ENCODE measurements around the gene NDUFA1.
"Not testable (repeated sequence)": the region's sequence is repeated elsewhere in the genome, so short reads cannot be mapped to it uniquely, and the experiment has no call there.

NDUFA1 gene
- 19.5 reads per million, percentile 46 among the genes with 10 or more reads in this experiment for total RNA-seq

- peak; percentile 74 for DNase-seq
Measured at GRCh38 chrX:119871599-119872395, at the start of gene NDUFA1, which contains the start of gene RNF113A. TSS of gene NDUFA1 (plus strand) at chrX:119871832. CDS start at chrX:119871912, 80 bp downstream. TSS of gene RNF113A (minus strand) at chrX:119871733. CDS start at chrX:119871613, 120 bp downstream.

GRCh38 chrX:119824221-119824620, 47.4 kb upstream of the NDUFA1 start:
- DNase-seq = not testable (repeated sequence)

- no peak for DNase-seq
Measured at GRCh38 chrX:119826399-119826959, 45.2 kb upstream of the NDUFA1 start.

- no peak for DNase-seq
Measured at GRCh38 chrX:119828446-119828845, 43.2 kb upstream of the NDUFA1 start.

- DNase-seq = no peak
Measured at GRCh38 chrX:119833905-119834304, 37.7 kb upstream of the NDUFA1 start.

- peak; percentile 92 for DNase-seq
Measured at GRCh38 chrX:119852382-119853353, 19.0 kb upstream of the NDUFA1 start, which contains the start of gene UPF3B. TSS of gene UPF3B (minus strand) at chrX:119852963. CDS start at chrX:119852928, 35 bp downstream.

GRCh38 chrX:119853444-119853843, 18.2 kb upstream of the NDUFA1 start:
- DNase-seq = no peak

- DNase-seq = peak; percentile 11
Measured at GRCh38 chrX:119870626-119871131, 953 bp upstream of the NDUFA1 start.

GRCh38 chrX:119871245-119871598, 410 bp upstream of the NDUFA1 start:
- DNase-seq = no peak

GRCh38 chrX:119878740-119879139, 7.1 kb downstream of the NDUFA1 start:
- DNase-seq = no peak

GRCh38 chrX:119880076-119880475, 8.4 kb downstream of the NDUFA1 start:
- DNase-seq = no peak

GRCh38 chrX:119880552-119881437, 9.2 kb downstream of the NDUFA1 start:
- no peak for DNase-seq

GRCh38 chrX:119885554-119886428, 14.2 kb downstream of the NDUFA1 start:
- no peak for DNase-seq

- DNase-seq = peak; percentile 28
Measured at GRCh38 chrX:119887721-119888425, 16.2 kb downstream of the NDUFA1 start.

- DNase-seq = not testable (repeated sequence)
Measured at GRCh38 chrX:119890626-119891025, 19.0 kb downstream of the NDUFA1 start.

GRCh38 chrX:119891961-119892692, 20.5 kb downstream of the NDUFA1 start:
- not testable (repeated sequence) for DNase-seq

GRCh38 chrX:119895843-119896326, 24.3 kb downstream of the NDUFA1 start, which contains the start of gene AKAP14:
TSS of gene AKAP14 (plus strand) at chrX:119895893. CDS start at chrX:119903224, 7,331 bp downstream.
- DNase-seq = no peak

GRCh38 chrX:119899125-119899524, 27.5 kb downstream of the NDUFA1 start:
- DNase-seq = no peak

GRCh38 chrX:119900976-119901375, 29.3 kb downstream of the NDUFA1 start:
- DNase-seq = no peak
